Measurements from ENCODE around the gene HSBP1. TPM values are rescaled to one million over a fixed set of nuclear protein-coding genes. Genes with fewer than 3 reads are reported as not detected.

HSBP1 gene
- total RNA-seq, 4 donors from 2014 or later, result 7.5 to 28.0 (median 8.7) TPM

DNA sequence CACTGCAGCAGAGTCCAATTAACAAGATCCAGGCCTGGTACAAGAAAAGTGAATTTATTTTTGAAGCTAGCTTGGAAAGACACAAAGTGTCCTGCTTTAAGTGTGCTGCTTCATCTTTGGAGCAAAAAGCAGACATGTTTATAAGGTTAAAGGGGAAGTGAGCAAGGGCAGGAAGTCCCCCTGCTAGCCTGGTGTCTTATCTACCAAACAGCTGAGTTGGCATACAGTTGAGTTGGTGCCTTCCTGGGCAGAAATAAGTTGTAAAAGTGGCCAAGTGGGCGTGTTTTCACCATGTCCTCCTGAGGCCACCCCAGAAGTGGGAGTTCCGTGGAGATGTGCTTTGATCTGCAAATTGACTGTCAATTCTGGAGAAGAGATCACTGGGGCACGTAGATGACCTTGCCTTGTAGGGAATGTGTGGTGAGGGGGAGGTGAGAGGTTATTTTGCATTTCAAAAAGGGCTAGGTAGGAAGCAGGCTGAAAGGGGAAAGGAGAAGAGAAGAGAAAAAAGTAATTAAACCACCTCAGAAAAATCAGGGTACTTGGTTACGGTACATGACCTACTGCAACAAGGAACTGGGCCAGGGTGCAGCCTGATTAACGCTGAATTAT, 38.3 kb upstream of the HSBP1 start:
- no peak for TF ChIP-seq POLR2A (IDR thresholded peaks at IDR 0.05)
- TF ChIP-seq CTCF (IDR thresholded peaks at IDR 0.05 in 4 of 5, conservative IDR thresholded peaks at IDR 0.05 in 1 of 5), result no peak
- ATAC-seq (no peak), DNase-seq (no peak)
- H3K4me1 ChIP-seq, result peaks cover 0 to 15% of the 10 kb centered on the region in 2 donors
- no peaks in the 10 kb centered on the region for H3K9me3 ChIP-seq
- intact Hi-C loops (cut with DNase I; ENCODE audit: low total_unique reads) (no loop called here), in situ Hi-C loops (cut with MboI; ENCODE audit: low sequenced_read_pairs in 4 of 4) (no loop called here)
- H3K27me3 ChIP-seq, result no peaks in the 10 kb centered on the region
- H3K4me3 ChIP-seq, result no peak overlapping the region
- no peak overlapping the region for H3K27ac ChIP-seq
- H3K36me3 ChIP-seq, result no peaks in the 10 kb centered on the region

DNA sequence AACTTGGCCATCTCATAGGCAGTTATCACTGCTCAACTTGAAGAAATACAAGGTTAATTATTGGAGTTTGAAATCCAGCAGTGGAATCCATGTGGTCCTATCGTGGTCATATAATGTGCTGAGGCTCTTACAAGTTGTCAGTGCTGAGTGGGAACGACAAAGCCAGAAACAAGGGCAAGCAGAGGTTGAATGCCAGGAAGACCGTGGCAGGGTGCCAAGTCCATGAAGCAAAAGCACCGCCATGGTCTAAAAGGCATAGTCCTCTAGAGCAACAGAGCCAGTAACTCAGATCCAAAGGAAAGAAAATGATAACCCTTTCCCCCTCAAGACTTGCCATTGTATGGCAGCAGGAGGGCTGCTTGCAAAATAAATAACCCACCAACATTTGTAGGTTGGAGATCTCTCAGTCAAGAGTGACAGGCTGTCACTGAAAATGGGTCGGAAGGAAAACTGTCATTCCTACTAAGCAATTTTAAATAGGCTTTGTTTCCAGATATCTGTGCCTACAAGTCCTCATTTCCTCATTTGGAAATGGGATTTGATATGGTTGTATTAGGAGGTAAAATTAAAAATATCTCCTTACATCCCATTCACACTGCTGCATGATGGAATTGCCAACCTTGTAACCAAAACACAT, 36.4 kb upstream of the HSBP1 start:
- Histone ChIP-seq H3K4me3 (no peak overlapping the region), H3K27me3 (no peaks in the 10 kb centered on the region), H3K9me3 (no peaks in the 10 kb centered on the region), H3K4me1 (peaks cover 0 to 15% of the 10 kb centered on the region in 2 donors), H3K36me3 (no peaks in the 10 kb centered on the region), H3K27ac (no peak overlapping the region)
- peak in 1 of 2 donors; percentile 17 for DNase-seq
- peak in 1 of 2 donors; percentile 49 for ATAC-seq
- intact Hi-C loops (cut with DNase I; ENCODE audit: low total_unique reads) (no loop called here), in situ Hi-C loops (cut with MboI; ENCODE audit: low sequenced_read_pairs in 4 of 4) (no loop called here)
- no peak for TF ChIP-seq CTCF (IDR thresholded peaks at IDR 0.05 in 4 of 5, conservative IDR thresholded peaks at IDR 0.05 in 1 of 5)
- no peak for TF ChIP-seq POLR2A (IDR thresholded peaks at IDR 0.05)

DNA sequence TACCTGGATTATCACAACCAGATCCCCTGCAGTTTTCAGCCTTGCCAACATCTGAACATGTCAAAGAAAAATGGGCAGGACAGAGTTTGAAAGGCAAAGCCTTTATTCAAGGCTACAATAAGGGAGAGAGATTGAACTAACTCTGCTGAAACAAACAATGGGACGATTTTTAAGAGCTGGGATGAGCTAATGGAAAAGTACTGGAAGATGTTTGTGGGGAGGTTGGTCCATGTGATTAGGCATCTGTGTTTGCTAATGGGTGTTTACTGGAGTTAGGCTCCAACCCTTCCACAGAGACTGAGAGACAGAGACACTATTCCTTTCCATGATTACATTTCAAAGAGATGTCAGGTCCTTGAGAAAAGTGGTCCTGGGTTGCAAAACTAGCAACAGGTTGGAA, 35.0 kb upstream of the HSBP1 start:
- Histone ChIP-seq H3K36me3 (no peaks in the 10 kb centered on the region), H3K4me1 (peaks cover 0 to 20% of the 10 kb centered on the region in 2 donors), H3K4me3 (no peak overlapping the region), H3K9me3 (no peaks in the 10 kb centered on the region), H3K27me3 (no peaks in the 10 kb centered on the region), H3K27ac (no peak overlapping the region)
- intact Hi-C loops (cut with DNase I; ENCODE audit: low total_unique reads), result no loop called here
- ATAC-seq, result no peak
- TF ChIP-seq CTCF (IDR thresholded peaks at IDR 0.05 in 4 of 5, conservative IDR thresholded peaks at IDR 0.05 in 1 of 5) (no peak), POLR2A (IDR thresholded peaks at IDR 0.05) (no peak)
- no peak for DNase-seq
- in situ Hi-C loops (cut with MboI; ENCODE audit: low sequenced_read_pairs in 4 of 4), result no loop called here

GRCh38 chr16:83774066-83774465, 33.7 kb upstream of the HSBP1 start:
- no peaks in the 10 kb centered on the region for H3K9me3 ChIP-seq
- no peaks in the 10 kb centered on the region for H3K27me3 ChIP-seq
- H3K36me3 ChIP-seq, result no peaks in the 10 kb centered on the region
- peaks cover 0 to 28% of the 10 kb centered on the region in 2 donors for H3K4me1 ChIP-seq
- in situ Hi-C loops (cut with MboI; ENCODE audit: low sequenced_read_pairs in 4 of 4) (no loop called here), intact Hi-C loops (cut with DNase I; ENCODE audit: low total_unique reads) (no loop called here)
- no peak for TF ChIP-seq POLR2A (IDR thresholded peaks at IDR 0.05)
- TF ChIP-seq CTCF (IDR thresholded peaks at IDR 0.05 in 4 of 5, conservative IDR thresholded peaks at IDR 0.05 in 1 of 5), result no peak
- H3K4me3 ChIP-seq, result no peak overlapping the region
- H3K27ac ChIP-seq, result no peak overlapping the region
- ATAC-seq (no peak), DNase-seq (no peak)

Measured in gastrocnemius medialis (tissue), 4 donors.